22Rv1 (cell line): ENCODE data around the gene SETD5.

Source experiments
- H3K27ac ChIP-seq: fragments of 450-650 bp; 2 replicates; pipeline ENCODE4 v1.5.1; 2017
- CTCF ChIP-seq: fragments of 450-650 bp; IDR thresholded peaks from 2 replicates; pipeline ENCODE4 v1.5.1; 2017; ENCODE audit warnings: mild to moderate bottlenecking
- ZFX ChIP-seq: fragments of 450-650 bp; IDR thresholded peaks from 2 replicates; pipeline ENCODE4 v1.6.1; 2017; ENCODE audit warnings: antibody characterized with exemption, borderline replicate concordance

SETD5 gene

DNA sequence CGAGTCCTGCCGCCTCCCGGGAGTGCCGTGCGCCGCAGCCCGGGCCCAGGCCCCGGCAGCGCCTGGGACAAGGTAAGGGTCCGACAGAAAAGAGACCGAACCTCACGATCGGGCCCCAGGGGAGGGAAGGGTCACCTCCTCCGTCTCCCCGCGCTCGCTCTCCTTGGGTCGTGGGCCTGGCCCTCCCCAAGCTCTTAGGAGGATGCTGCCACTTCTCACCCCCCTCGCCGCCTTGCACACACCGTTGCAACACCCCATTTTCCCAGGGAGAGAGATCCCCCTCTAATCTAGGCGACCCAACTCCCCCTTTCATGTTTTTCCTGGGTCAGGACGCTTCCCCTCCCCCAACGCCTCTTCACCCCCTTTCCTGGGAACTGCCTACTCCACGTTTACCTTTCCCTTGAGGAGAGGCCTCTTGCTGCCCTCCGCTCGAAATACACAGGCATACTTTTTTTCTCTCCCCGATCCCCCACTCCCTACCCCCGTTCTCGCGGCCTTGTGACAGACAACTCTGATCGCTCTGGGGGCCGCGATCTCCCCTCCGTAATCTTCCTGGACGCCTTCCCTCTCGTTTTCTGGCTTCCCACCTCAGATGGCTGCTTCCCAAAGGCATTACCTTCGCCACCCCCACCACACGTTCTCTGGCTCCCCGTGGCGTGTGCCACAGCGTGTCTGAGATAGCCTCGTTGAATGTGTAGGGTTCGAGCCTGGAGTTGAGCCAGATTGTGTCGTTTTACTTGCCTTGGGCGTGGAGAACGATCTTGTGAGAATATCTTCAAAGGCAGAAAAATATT is 688 bp downstream of the SETD5 start:
- H3K27ac ChIP-seq = peak overlapping the region; percentile 97
- TF ChIP-seq ZFX (no peak), CTCF (no peak)

- no peak for TF ChIP-seq ZFX
- no peak for TF ChIP-seq CTCF
- peak overlapping the region; percentile 97 for H3K27ac ChIP-seq
Observed at GRCh38 chr3:9398700-9399336, 1.4 kb downstream of the SETD5 start.

- H3K27ac ChIP-seq = peak overlapping the region; percentile 97
- no peak for TF ChIP-seq ZFX
- TF ChIP-seq CTCF = no peak
Observed at GRCh38 chr3:9399337-9399703, 1.9 kb downstream of the SETD5 start.

GRCh38 chr3:9399746-9400145 is 2.3 kb downstream of the SETD5 start:
- TF ChIP-seq ZFX (no peak), CTCF (no peak)
- peak overlapping the region; percentile 97 for H3K27ac ChIP-seq

GRCh38 chr3:9400616-9401015 is 3.2 kb downstream of the SETD5 start:
- TF ChIP-seq ZFX (no peak), CTCF (no peak)
- peak overlapping the region; percentile 97 for H3K27ac ChIP-seq

- H3K27ac ChIP-seq = peak overlapping the region; percentile 97
- TF ChIP-seq CTCF (no peak), ZFX (no peak)
Observed at GRCh38 chr3:9401986-9402385, 4.6 kb downstream of the SETD5 start.

DNA sequence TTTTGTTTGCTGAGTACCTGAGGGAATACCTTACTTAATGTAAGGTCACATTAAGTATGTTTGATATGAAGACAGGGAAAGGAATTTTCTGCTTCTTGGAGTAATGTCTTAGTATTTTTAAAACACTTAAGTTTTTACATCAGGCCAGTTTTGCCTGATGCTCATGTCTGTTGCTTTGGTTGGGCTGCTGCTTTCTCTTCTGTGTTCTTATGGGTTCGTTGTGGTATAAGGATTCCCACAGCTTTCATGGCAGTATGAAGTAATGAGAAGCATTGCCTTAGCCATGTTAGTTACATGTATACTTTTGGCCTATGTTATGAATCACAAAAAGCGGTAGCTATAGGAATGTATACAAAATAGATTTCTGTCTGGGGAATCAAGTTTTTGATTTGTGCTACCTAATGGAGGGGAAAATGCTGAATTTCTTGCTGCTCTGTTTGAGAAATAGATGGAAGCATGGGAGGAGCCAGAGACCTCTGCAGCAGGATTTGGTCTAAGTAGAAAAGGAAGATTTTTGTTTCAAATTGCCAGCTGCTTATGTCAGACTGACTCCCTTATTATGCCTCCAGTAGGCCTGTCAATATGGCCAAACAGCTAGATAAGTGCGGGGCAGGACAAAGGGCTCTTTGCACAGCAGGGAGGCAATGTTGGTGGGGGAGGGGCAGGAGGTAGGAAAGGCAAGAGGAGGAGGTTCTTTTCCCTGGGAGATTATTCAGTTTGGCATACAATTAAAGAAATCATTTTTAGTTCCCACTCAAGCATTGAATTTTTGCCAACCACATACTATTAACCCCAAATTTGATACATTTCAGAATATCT is 5.2 kb downstream of the SETD5 start:
- peak overlapping the region; percentile 97 for H3K27ac ChIP-seq
- TF ChIP-seq CTCF (no peak), ZFX (no peak)
